Loucy (cell line): ENCODE measurements around the gene SRGAP1.

Experiments
- CTCF ChIP-seq: fragments of 200-600 bp; sonication (generic); conservative IDR thresholded peaks from 2 replicates; pipeline ENCODE4 v1.5.1; 2014; ENCODE audit warnings: mild to moderate bottlenecking, antibody characterized with exemption, low read length
- EZH2phosphoT487 ChIP-seq: fragments of 200-600 bp; IDR thresholded peaks from 2 replicates; pipeline ENCODE4 v1.6.1; 2018; ENCODE audit warnings: antibody characterized with exemption, mild to moderate bottlenecking, moderate library complexity, borderline replicate concordance

GRCh38 chr12:63982604-63983295, 138.2 kb downstream of the SRGAP1 start:
- TF ChIP-seq CTCF, result no peak
- no peak for TF ChIP-seq EZH2phosphoT487
